ENCODE results near the gene SKOR2.

Gene SKOR2

GRCh38 chr18:47251289-47252120 is at the start of gene SKOR2:
Gene SKOR2, minus strand, starts transcription at chr18:47251660. Its CDS starts 2,477 bp downstream, at chr18:47249183.
- DNase-seq (ENCODE audit: low spot score), result no peak
- no peak for TF ChIP-seq CTCF (IDR thresholded peaks at IDR 0.05)
- Histone ChIP-seq H3K4me3 (peak within 1 kb of the TSS; percentile 45), H3K27ac (no peak within 1 kb of the TSS)

GRCh38 chr18:47296462-47296861 is 45.0 kb upstream of the SKOR2 start:
- no peak for TF ChIP-seq CTCF (IDR thresholded peaks at IDR 0.05)

GRCh38 chr18:47294801-47295200 is 43.3 kb upstream of the SKOR2 start:
- no peak for DNase-seq (ENCODE audit: low spot score)
- Histone ChIP-seq H3K4me3 (no peak overlapping the region), H3K27ac (no peak overlapping the region)
- TF ChIP-seq CTCF (IDR thresholded peaks at IDR 0.05), result no peak

More at GRCh38 chr18:47296462-47296861, 45.0 kb upstream of the SKOR2 start:
- no peak overlapping the region for H3K27ac ChIP-seq
- H3K4me3 ChIP-seq, result no peak overlapping the region
- no peak for DNase-seq (ENCODE audit: low spot score)

GRCh38 chr18:47288741-47289140 is 37.3 kb upstream of the SKOR2 start:
- TF ChIP-seq CTCF (IDR thresholded peaks at IDR 0.05), result no peak
- H3K27ac ChIP-seq, result no peak overlapping the region
- no peak overlapping the region for H3K4me3 ChIP-seq
- DNase-seq (ENCODE audit: low spot score), result no peak

GRCh38 chr18:47287911-47288585 is 36.6 kb upstream of the SKOR2 start:
- TF ChIP-seq CTCF (IDR thresholded peaks at IDR 0.05), result no peak
- Histone ChIP-seq H3K27ac (no peak overlapping the region), H3K4me3 (no peak overlapping the region)
- DNase-seq (ENCODE audit: low spot score), result no peak

- no peak overlapping the region for H3K27ac ChIP-seq
- DNase-seq (ENCODE audit: low spot score), result no peak
- no peak overlapping the region for H3K4me3 ChIP-seq
- no peak for TF ChIP-seq CTCF (IDR thresholded peaks at IDR 0.05)
Measured at GRCh38 chr18:47286776-47287410, 35.4 kb upstream of the SKOR2 start.

All from coronary artery (tissue), 2 donors.